ENCODE results near the gene ITGA6.

Gene ITGA6

GRCh38 chr2:172445851-172446250 is 18.5 kb downstream of the ITGA6 start:
- Histone ChIP-seq H3K27me3 (ENCODE audit: insufficient read depth, low read length) (no peaks in the 10 kb centered on the region), H3K36me3 (ENCODE audit: insufficient read depth, low read length) (0 out of 2 replicates have a peak, but pooled peaks cover 2% of the 10 kb centered on the region), H3K27ac (ENCODE audit: low read depth, low read length) (no peak overlapping the region), H3K4me1 (ENCODE audit: insufficient read depth, low read length) (peaks cover 44% of the 10 kb centered on the region), H3K9ac (ENCODE audit: low read depth, low read length) (no peak overlapping the region), H3K9me3 (ENCODE audit: insufficient read depth, low read depth, low read length) (no peaks in the 10 kb centered on the region), H3K4me3 (ENCODE audit: low read length) (no peak overlapping the region)
- 86% methylated on average over 1 of the region's 1 CpG for WGBS

DNA sequence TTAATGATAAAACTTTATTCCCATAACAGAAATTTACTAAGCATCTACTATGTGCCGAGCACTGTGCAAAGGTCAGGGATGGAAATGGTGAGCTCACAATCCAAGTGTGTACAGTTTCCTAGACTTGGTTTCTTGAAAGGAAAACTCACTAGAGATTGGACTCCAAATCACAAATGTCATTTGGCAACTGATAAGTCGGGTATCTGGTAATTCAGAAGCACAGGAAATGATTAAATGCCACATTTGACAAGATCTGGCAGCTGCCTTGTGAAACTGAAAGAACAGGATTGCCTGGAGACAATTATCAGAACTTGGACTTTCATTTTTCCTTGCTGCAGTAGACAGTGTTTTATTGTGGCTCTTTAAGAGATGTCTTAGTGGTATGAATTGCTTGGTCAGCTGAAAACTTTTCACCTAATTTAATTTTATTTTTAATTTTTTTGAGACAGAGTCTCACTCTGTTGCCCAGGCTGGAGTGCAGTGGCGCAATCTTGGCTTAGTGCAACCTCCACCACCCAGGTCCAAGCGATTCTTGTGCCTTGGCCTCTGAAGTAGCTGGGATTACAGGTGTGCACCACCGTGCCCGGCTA is 19.2 kb downstream of the ITGA6 start:
- 92% methylated on average over 6 of the region's 6 CpGs for WGBS
- Histone ChIP-seq H3K9me3 (ENCODE audit: insufficient read depth, low read depth, low read length) (no peaks in the 10 kb centered on the region), H3K27me3 (ENCODE audit: insufficient read depth, low read length) (no peaks in the 10 kb centered on the region), H3K4me1 (ENCODE audit: insufficient read depth, low read length) (peaks cover 39% of the 10 kb centered on the region), H3K9ac (ENCODE audit: low read depth, low read length) (no peak overlapping the region), H3K27ac (ENCODE audit: low read depth, low read length) (no peak overlapping the region), H3K36me3 (ENCODE audit: insufficient read depth, low read length) (0 out of 2 replicates have a peak, but pooled peaks cover 2% of the 10 kb centered on the region), H3K4me3 (ENCODE audit: low read length) (no peak overlapping the region)

GRCh38 chr2:172447811-172448493 is 20.6 kb downstream of the ITGA6 start:
- H3K36me3 ChIP-seq (ENCODE audit: insufficient read depth, low read length) = 0 out of 2 replicates have a peak, but pooled peaks cover 2% of the 10 kb centered on the region
- no peaks in the 10 kb centered on the region for H3K9me3 ChIP-seq (ENCODE audit: insufficient read depth, low read depth, low read length)
- H3K4me3 ChIP-seq (ENCODE audit: low read length) = no peak overlapping the region
- H3K27ac ChIP-seq (ENCODE audit: low read depth, low read length) = no peak overlapping the region
- peaks cover 39% of the 10 kb centered on the region for H3K4me1 ChIP-seq (ENCODE audit: insufficient read depth, low read length)
- H3K27me3 ChIP-seq (ENCODE audit: insufficient read depth, low read length) = no peaks in the 10 kb centered on the region
- 84% methylated on average over 5 of the region's 5 CpGs for WGBS
- H3K9ac ChIP-seq (ENCODE audit: low read depth, low read length) = no peak overlapping the region

DNA sequence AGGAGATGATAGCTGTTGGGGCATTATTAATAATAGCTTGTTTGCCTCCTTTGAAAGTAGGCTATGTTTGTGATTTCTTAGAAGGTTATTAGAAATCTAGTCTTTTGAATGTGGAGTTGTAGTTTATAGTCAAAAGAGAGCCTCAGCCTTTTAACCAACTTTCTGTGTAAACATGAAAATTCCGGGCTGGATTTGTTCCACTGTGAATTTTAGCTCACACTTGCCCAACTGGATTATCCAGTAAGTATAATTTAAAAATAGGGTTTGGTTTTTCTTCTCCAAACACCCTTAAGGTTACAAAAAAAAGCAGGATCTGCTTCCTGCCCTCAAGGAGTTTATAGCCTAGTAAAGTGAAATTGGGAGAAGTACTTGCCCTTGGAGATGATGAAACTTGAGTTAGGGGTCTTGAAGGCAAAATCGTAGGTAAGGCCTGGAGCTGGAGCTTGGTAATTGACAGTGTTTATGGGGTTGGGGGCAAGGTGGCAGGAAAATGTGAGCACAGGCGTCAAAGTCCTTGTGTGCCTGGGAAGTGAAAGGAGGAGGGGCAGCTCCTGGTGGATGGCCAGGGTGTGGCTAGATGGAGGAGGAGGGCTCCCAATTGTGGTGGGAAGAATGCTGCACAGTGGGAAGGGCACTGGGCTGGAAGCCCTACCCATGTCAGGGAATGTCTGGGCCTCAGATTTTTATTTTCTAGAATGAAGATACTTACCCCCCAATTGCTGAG is 21.3 kb downstream of the ITGA6 start:
- Histone ChIP-seq H3K4me3 (ENCODE audit: low read length) (no peak overlapping the region), H3K27me3 (ENCODE audit: insufficient read depth, low read length) (no peaks in the 10 kb centered on the region), H3K9ac (ENCODE audit: low read depth, low read length) (no peak overlapping the region), H3K36me3 (ENCODE audit: insufficient read depth, low read length) (0 out of 2 replicates have a peak, but pooled peaks cover 2% of the 10 kb centered on the region), H3K4me1 (ENCODE audit: insufficient read depth, low read length) (peaks cover 43% of the 10 kb centered on the region), H3K27ac (ENCODE audit: low read depth, low read length) (no peak overlapping the region), H3K9me3 (ENCODE audit: insufficient read depth, low read depth, low read length) (no peaks in the 10 kb centered on the region)
- WGBS = 73% methylated on average over 3 of the region's 3 CpGs

DNA sequence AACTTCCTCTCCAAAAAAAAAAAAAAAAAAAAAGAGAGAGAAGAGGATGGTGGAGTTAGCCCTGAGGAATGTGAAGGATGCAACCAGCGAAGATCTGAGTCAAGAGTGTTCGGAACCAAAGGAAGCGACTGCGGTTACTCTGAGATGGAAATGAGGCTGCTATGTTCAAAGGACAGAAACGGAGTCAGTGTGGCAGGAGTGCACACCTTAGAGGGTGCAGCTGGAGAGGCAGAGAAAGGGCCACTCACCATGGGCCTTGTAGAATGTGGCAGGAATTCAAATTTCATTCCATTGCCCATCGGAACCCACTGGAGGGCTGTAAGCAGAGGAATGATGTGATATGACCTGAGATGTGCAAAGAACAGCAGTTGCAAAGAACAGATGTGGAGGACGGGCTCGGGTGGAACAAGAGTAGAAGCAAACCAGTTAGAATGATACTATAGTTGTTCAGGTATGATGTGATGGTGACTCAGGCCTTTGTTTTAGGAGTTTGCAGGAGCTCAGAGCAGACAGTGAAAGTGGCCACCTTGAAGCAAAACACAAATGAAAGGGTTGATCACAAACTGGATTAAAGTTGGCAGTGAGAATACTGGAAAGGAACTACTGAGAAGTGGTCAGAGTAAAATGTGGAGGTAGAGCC is 22.6 kb downstream of the ITGA6 start:
- Histone ChIP-seq H3K9me3 (ENCODE audit: insufficient read depth, low read depth, low read length) (no peaks in the 10 kb centered on the region), H3K27ac (ENCODE audit: low read depth, low read length) (no peak overlapping the region), H3K4me3 (ENCODE audit: low read length) (no peak overlapping the region), H3K27me3 (ENCODE audit: insufficient read depth, low read length) (no peaks in the 10 kb centered on the region), H3K4me1 (ENCODE audit: insufficient read depth, low read length) (peaks cover 54% of the 10 kb centered on the region), H3K9ac (ENCODE audit: low read depth, low read length) (no peak overlapping the region), H3K36me3 (ENCODE audit: insufficient read depth, low read length) (no peaks in the 10 kb centered on the region)
- 89% methylated on average over 8 of the region's 8 CpGs for WGBS

GRCh38 chr2:172451923-172452322 is 24.5 kb downstream of the ITGA6 start:
- Histone ChIP-seq H3K9ac (ENCODE audit: low read depth, low read length) (no peak overlapping the region), H3K9me3 (ENCODE audit: insufficient read depth, low read depth, low read length) (no peaks in the 10 kb centered on the region), H3K36me3 (ENCODE audit: insufficient read depth, low read length) (no peaks in the 10 kb centered on the region), H3K4me1 (ENCODE audit: insufficient read depth, low read length) (peaks cover 70% of the 10 kb centered on the region), H3K27ac (ENCODE audit: low read depth, low read length) (no peak overlapping the region), H3K27me3 (ENCODE audit: insufficient read depth, low read length) (no peaks in the 10 kb centered on the region), H3K4me3 (ENCODE audit: low read length) (no peak overlapping the region)
- 97% methylated on average over 4 of the region's 5 CpGs for WGBS

GRCh38 chr2:172452845-172453244 is 25.5 kb downstream of the ITGA6 start:
- WGBS = 74% methylated on average over 1 of the region's 2 CpGs
- Histone ChIP-seq H3K4me3 (ENCODE audit: low read length) (no peak overlapping the region), H3K9ac (ENCODE audit: low read depth, low read length) (no peak overlapping the region), H3K36me3 (ENCODE audit: insufficient read depth, low read length) (no peaks in the 10 kb centered on the region), H3K9me3 (ENCODE audit: insufficient read depth, low read depth, low read length) (no peaks in the 10 kb centered on the region), H3K27ac (ENCODE audit: low read depth, low read length) (no peak overlapping the region), H3K27me3 (ENCODE audit: insufficient read depth, low read length) (no peaks in the 10 kb centered on the region), H3K4me1 (ENCODE audit: insufficient read depth, low read length) (peaks cover 70% of the 10 kb centered on the region)

GRCh38 chr2:172454404-172455120 is 27.2 kb downstream of the ITGA6 start:
- peaks cover 60% of the 10 kb centered on the region for H3K4me1 ChIP-seq (ENCODE audit: insufficient read depth, low read length)
- H3K36me3 ChIP-seq (ENCODE audit: insufficient read depth, low read length) = no peaks in the 10 kb centered on the region
- no peak overlapping the region for H3K4me3 ChIP-seq (ENCODE audit: low read length)
- peak overlapping the region; percentile 27 for H3K27ac ChIP-seq (ENCODE audit: low read depth, low read length)
- WGBS = 64% methylated on average over 6 of the region's 6 CpGs
- H3K9me3 ChIP-seq (ENCODE audit: insufficient read depth, low read depth, low read length) = no peaks in the 10 kb centered on the region
- no peak overlapping the region for H3K9ac ChIP-seq (ENCODE audit: low read depth, low read length)
- H3K27me3 ChIP-seq (ENCODE audit: insufficient read depth, low read length) = no peaks in the 10 kb centered on the region

DNA sequence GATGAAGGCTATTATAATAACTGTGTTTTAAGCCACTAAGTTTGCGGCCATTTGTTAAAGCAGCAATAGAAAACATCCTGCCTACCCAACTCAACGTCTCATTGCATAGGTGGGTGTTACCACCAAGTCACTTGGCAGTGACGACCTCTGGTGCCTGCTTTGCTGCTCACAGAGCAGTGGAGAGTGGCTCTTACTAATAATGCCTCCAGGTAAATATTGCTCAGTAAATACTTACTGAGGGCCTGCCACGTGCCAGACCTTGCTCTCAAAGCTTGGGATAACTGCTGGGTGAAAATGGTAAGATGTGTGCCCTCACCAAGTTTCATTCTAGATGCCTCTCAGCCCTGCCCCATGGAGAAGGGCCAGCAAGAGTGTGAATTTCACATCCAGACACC is 27.7 kb downstream of the ITGA6 start:
- Histone ChIP-seq H3K36me3 (ENCODE audit: insufficient read depth, low read length) (no peaks in the 10 kb centered on the region), H3K27me3 (ENCODE audit: insufficient read depth, low read length) (no peaks in the 10 kb centered on the region), H3K4me1 (ENCODE audit: insufficient read depth, low read length) (peaks cover 59% of the 10 kb centered on the region), H3K4me3 (ENCODE audit: low read length) (no peak overlapping the region), H3K27ac (ENCODE audit: low read depth, low read length) (no peak overlapping the region), H3K9ac (ENCODE audit: low read depth, low read length) (no peak overlapping the region), H3K9me3 (ENCODE audit: insufficient read depth, low read depth, low read length) (no peaks in the 10 kb centered on the region)
- WGBS = 78% methylated on average over 4 of the region's 4 CpGs

- no peak overlapping the region for H3K27ac ChIP-seq (ENCODE audit: low read depth, low read length)
- H3K27me3 ChIP-seq (ENCODE audit: insufficient read depth, low read length) = no peaks in the 10 kb centered on the region
- no peak overlapping the region for H3K9ac ChIP-seq (ENCODE audit: low read depth, low read length)
- 72% methylated on average over 4 of the region's 4 CpGs for WGBS
- no peaks in the 10 kb centered on the region for H3K36me3 ChIP-seq (ENCODE audit: insufficient read depth, low read length)
- H3K4me3 ChIP-seq (ENCODE audit: low read length) = no peak overlapping the region
- no peaks in the 10 kb centered on the region for H3K9me3 ChIP-seq (ENCODE audit: insufficient read depth, low read depth, low read length)
- H3K4me1 ChIP-seq (ENCODE audit: insufficient read depth, low read length) = peaks cover 56% of the 10 kb centered on the region
These were observed 28.6 kb downstream of the ITGA6 start for GRCh38 chr2:172456002-172456401.

Data from HUES64 (cell line).